Lower leg skin (tissue), 3 donors: ENCODE results near the gene MOG.

Source experiments
- CTCF ChIP-seq, 3 donors: fragments of 450-650 bp; IDR thresholded peaks; one replicate each; pipeline ENCODE4 v1.5.1; 2016; ENCODE audit warnings: antibody characterized with exemption in 3 of 3, mild to moderate bottlenecking in 3 of 3, moderate library complexity in 2 of 3
- POLR2A ChIP-seq, 2 donors: fragments of 450-650 bp; IDR thresholded peaks; one replicate each; pipeline ENCODE4 v1.6.1; 2016 to 2017; ENCODE audit warnings: antibody characterized with exemption in 2 of 2, mild to moderate bottlenecking in 1 of 2, moderate library complexity in 1 of 2

- no peak for TF ChIP-seq CTCF (IDR thresholded peaks at IDR 0.05)
- TF ChIP-seq POLR2A (IDR thresholded peaks at IDR 0.05), result no peak
Observed at GRCh38 chr6:29702519-29703103, 45.7 kb downstream of the MOG start.
